SK-N-SH treated with all-trans-retinoic acid at 6 μM for 48 hours (cell line): ENCODE measurements around the gene REPS1.

Experiments
- ARNTL ChIP-seq: fragments of 450-650 bp; formaldehyde crosslinking; IDR thresholded peaks from 2 replicates; pipeline ENCODE4 v1.5.0; 2020; ENCODE audit warnings: low read depth, mild to moderate bottlenecking, moderate library complexity, borderline replicate concordance
- CREB5 ChIP-seq: fragments of 250-450 bp; sonication (Bioruptor Pico); IDR thresholded peaks from 2 replicates; pipeline ENCODE4 v1.5.1; 2020; ENCODE audit warnings: low read depth, mild to moderate bottlenecking, moderate library complexity
- CSDC2 ChIP-seq: fragments of 250-450 bp; sonication (Bioruptor Pico); IDR thresholded peaks from 2 replicates; pipeline ENCODE4 v1.5.0; 2020; ENCODE audit warnings: mild to moderate bottlenecking, moderate library complexity
- OSR1 ChIP-seq: fragments of 250-450 bp; sonication (Bioruptor Pico); IDR thresholded peaks from 2 replicates; pipeline ENCODE4 v1.8.0; 2022; ENCODE audit warnings: moderate library complexity, mild to moderate bottlenecking, inconsistent platforms
- PPARA ChIP-seq: fragments of 250-450 bp; sonication (Bioruptor Pico); IDR thresholded peaks from 2 replicates; pipeline ENCODE4 v1.5.0; 2020; ENCODE audit warnings: mild to moderate bottlenecking, borderline replicate concordance
- SNAI2 ChIP-seq: fragments of 250-450 bp; sonication (Bioruptor Pico); IDR thresholded peaks from 2 replicates; pipeline ENCODE4 v1.5.0; 2020; ENCODE audit warnings: mild to moderate bottlenecking, moderate library complexity
- ZC3H10 ChIP-seq: fragments of 250-450 bp; sonication (Bioruptor Pico); IDR thresholded peaks from 2 replicates; pipeline ENCODE4 v1.5.1; 2021; ENCODE audit warnings: mild to moderate bottlenecking, moderate library complexity
- ZNF8 ChIP-seq: fragments of 450-650 bp; formaldehyde crosslinking; IDR thresholded peaks from 2 replicates; pipeline ENCODE4 v1.5.0; 2020; ENCODE audit warnings: mild to moderate bottlenecking, moderate library complexity

- no peak for TF ChIP-seq ZNF8 (CRISPR knock-in tag)
- no peak for TF ChIP-seq ZC3H10 (CRISPR knock-in tag)
- TF ChIP-seq CREB5: no peak
- no peak for TF ChIP-seq CSDC2 (CRISPR knock-in tag)
- no peak for TF ChIP-seq ARNTL (CRISPR knock-in tag)
- TF ChIP-seq SNAI2 (CRISPR knock-in tag): no peak
- no peak for TF ChIP-seq OSR1
- TF ChIP-seq PPARA: no peak
Observed at GRCh38 chr6:138996524-138996923, 8.5 kb upstream of the REPS1 start.
